HG03432 (cell line): ENCODE data around the gene HDHD2.

Experiments
- ATAC-seq: cut with Tn5 transposase; IDR thresholded peaks from one replicate; pipeline ENCODE4 v1.9.1; 2021; ENCODE audit warnings: mild to moderate bottlenecking, moderate library complexity; ENCODE audit not compliant: unreplicated experiment

HDHD2 gene

DNA sequence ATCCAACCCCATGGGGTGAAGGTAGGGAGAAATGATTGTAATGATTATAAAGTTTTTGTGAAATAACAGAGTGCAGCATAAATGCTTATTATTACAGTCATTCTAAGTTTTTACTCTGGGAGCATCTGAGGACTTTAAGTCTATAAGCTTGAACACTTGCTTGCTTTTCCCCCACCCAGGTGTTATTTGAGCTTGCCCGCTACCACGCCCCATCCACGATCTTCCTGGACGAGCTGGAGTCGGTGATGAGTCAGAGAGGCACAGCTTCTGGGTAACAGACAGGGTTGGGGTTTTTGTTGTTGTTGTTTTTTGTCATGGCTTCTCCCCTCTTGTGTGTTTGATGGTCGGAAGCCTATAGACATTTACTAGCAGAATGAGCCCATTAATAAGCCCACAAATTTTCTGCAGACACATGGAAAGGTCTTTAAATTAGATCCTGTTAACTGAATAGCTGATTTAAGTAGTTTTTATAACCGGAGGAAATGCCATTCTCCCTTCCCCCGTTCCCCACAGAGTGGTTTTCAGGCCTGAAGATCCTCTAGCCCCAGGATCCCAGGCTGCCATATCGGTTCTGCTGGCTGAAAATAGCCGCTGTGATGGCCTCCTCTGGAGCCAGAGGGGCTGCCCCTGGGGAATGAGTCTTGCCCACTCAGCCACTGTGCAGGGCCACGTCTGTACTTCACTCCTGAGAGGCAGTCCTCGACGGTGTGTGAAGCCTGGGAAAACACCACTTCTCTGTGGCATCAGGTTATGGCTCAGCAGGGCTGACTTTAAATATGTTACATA, 75.0 kb downstream of the HDHD2 start:
- no peak for ATAC-seq

DNA sequence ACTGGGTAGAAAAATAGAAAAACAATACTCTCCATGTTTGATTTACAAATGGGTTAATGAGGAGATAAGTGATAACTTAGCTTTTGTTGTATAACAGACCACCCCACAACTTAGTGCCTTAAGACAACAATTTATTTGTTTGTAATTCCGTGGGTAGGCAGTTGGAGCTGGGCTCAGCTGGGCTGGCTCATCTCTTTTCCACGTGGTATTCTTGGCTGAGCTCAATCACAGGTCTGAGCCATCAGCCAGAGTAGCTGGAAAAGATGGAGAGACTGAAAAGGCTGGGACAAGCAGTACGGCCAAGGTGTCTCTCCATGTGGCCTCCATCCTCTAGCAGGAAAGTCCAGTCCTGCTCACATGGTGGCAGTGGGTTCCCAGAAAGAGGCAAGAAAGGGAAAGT, 82.7 kb downstream of the HDHD2 start:
- no peak for ATAC-seq

DNA sequence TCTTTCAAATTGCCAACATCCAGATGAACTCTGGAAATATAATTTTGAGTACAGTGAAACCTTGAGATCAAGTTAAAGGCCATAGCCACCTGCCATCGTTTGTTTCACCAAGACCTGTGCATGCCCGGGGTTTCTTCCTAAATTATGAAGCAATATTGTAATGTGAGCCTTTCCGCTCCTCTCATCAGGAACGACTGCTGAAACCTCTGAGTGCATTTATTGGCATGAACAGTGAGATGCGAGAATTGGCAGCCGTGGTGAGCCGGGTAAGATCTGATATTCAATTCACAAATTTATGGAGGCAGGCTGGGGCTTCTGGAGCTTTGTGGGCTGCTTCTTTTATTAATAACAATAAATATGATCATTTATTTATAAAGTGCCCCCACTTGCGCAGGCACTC, 87.2 kb downstream of the HDHD2 start:
- no peak for ATAC-seq

GRCh38 chr18:47062471-47062870, 87.8 kb downstream of the HDHD2 start:
- ATAC-seq, result no peak
